TTC549 (cell line): ENCODE measurements around the gene PPFIA1.
"Not testable (repeated sequence)": the region's sequence is repeated elsewhere in the genome, so short reads cannot be mapped to it uniquely, and the experiment has no call there.

Experiments
- FAIRE-seq: peaks from 2 replicates; lab custom pipeline; 2012; peaks lifted over from hg19 to GRCh38; lab: Jason Lieb, UNC

PPFIA1 gene

GRCh38 chr11:70251659-70252321, 18.7 kb upstream of the PPFIA1 start:
- no peak for FAIRE-seq

- FAIRE-seq = no peak
Observed at GRCh38 chr11:70252844-70253243, 17.6 kb upstream of the PPFIA1 start.

- FAIRE-seq = no peak
Observed at GRCh38 chr11:70255477-70256116, 14.9 kb upstream of the PPFIA1 start.

- FAIRE-seq = not testable (repeated sequence)
Observed at GRCh38 chr11:70259077-70259476, 11.4 kb upstream of the PPFIA1 start.

- no peak for FAIRE-seq
Observed at GRCh38 chr11:70262951-70263350, 7.5 kb upstream of the PPFIA1 start.

- no peak for FAIRE-seq
Observed at GRCh38 chr11:70263363-70263762, 7.1 kb upstream of the PPFIA1 start.

- FAIRE-seq = no peak
Observed at GRCh38 chr11:70265341-70265740, 5.1 kb upstream of the PPFIA1 start.

- FAIRE-seq = no peak
Observed at GRCh38 chr11:70267405-70267950, 3.0 kb upstream of the PPFIA1 start.

- FAIRE-seq = no peak
Observed at GRCh38 chr11:70268526-70268925, 2.0 kb upstream of the PPFIA1 start.

GRCh38 chr11:70270877-70271648, 573 bp downstream of the PPFIA1 start:
- FAIRE-seq = no peak

GRCh38 chr11:70271649-70271953, 1.1 kb downstream of the PPFIA1 start:
- FAIRE-seq = no peak

- no peak for FAIRE-seq
Observed at GRCh38 chr11:70272009-70272408, 1.5 kb downstream of the PPFIA1 start.

- no peak for FAIRE-seq
Observed at GRCh38 chr11:70278994-70279393, 8.5 kb downstream of the PPFIA1 start.

GRCh38 chr11:70281156-70281609, 10.7 kb downstream of the PPFIA1 start:
- FAIRE-seq = no peak

GRCh38 chr11:70282012-70282411, 11.5 kb downstream of the PPFIA1 start:
- FAIRE-seq = no peak

- no peak for FAIRE-seq
Observed at GRCh38 chr11:70288721-70289120, 18.2 kb downstream of the PPFIA1 start.

GRCh38 chr11:70289582-70289981, 19.1 kb downstream of the PPFIA1 start:
- no peak for FAIRE-seq

- no peak for FAIRE-seq
Observed at GRCh38 chr11:70290361-70291065, 20.0 kb downstream of the PPFIA1 start.

GRCh38 chr11:70292166-70292565, 21.7 kb downstream of the PPFIA1 start:
- no peak for FAIRE-seq

- no peak for FAIRE-seq
Observed at GRCh38 chr11:70292863-70293262, 22.4 kb downstream of the PPFIA1 start.

- not testable (repeated sequence) for FAIRE-seq
Observed at GRCh38 chr11:70295166-70295565, 24.7 kb downstream of the PPFIA1 start.

GRCh38 chr11:70296681-70297080, 26.2 kb downstream of the PPFIA1 start:
- no peak for FAIRE-seq

- no peak for FAIRE-seq
Observed at GRCh38 chr11:70297341-70297740, 26.9 kb downstream of the PPFIA1 start.
